ENCODE data around the gene IL12B. TPM values are rescaled to one million over a fixed set of nuclear protein-coding genes. Genes with fewer than 3 reads are reported as not detected.

The IL12B gene
- polyA plus RNA-seq, 1 donor (not counting 4 experiments of a cell fraction or from before 2014, with no cell fraction given), result not detected

GRCh38 chr5:159274676-159275075 lies 55.6 kb downstream of the IL12B start:
- Histone ChIP-seq H3K9me1 (ENCODE audit: control insufficient read depth, extremely low read depth, insufficient read depth, low read length) (no peaks in the 10 kb centered on the region), H3K36me3 (ENCODE audit: control insufficient read depth in 2 of 2, extremely low read depth in 1 of 2, insufficient read depth in 2 of 2, low read length in 2 of 2) (peaks cover 9 to 11% of the 10 kb centered on the region in 2 experiments), H3K4me3 (ENCODE audit: control insufficient read depth in 2 of 3, extremely low read depth in 1 of 3, insufficient read depth in 2 of 3, low read depth in 1 of 3, low read length in 3 of 3) (no peak overlapping the region), H2AFZ (ENCODE audit: control insufficient read depth, low read length) (no peak overlapping the region), H4K20me1 (ENCODE audit: control insufficient read depth, extremely low read depth, insufficient read depth, low read length) (no peaks in the 10 kb centered on the region), H3K79me2 (ENCODE audit: control insufficient read depth, insufficient read depth, low read length) (no peaks in the 10 kb centered on the region), H3K4me2 (ENCODE audit: control insufficient read depth, extremely low read depth, insufficient read depth, low read depth, low read length) (no peak overlapping the region), H3K27me3 (ENCODE audit: control insufficient read depth, extremely low read depth, insufficient read depth, low read length) (no peaks in the 10 kb centered on the region), H3K9me3 (ENCODE audit: control insufficient read depth, low read depth, low read length) (no peaks in the 10 kb centered on the region), H3K4me1 (ENCODE audit: control insufficient read depth, extremely low read depth, insufficient read depth, low read length) (no peaks in the 10 kb centered on the region), H3K9ac (ENCODE audit: control insufficient read depth, extremely low read depth, insufficient read depth, low read length) (no peak overlapping the region), H3K27ac (ENCODE audit: control insufficient read depth, insufficient read depth, low read length) (no peak overlapping the region)
- FAIRE-seq, result no peak
- no peak for DNase-seq (ENCODE audit: low read depth, low spot score)
- dilution Hi-C loops (cut with MboI; ENCODE audit: extremely low pct_ligation_motif_present, low sequenced_read_pairs), result no loop called here
- no peak for TF ChIP-seq CTCF (optimal IDR thresholded peaks at IDR 0.05 in 1 of 3, IDR thresholded peaks at IDR 0.05 in 1 of 3, conservative IDR thresholded peaks at IDR 0.05 in 1 of 3; ENCODE audit: extremely low read depth in 1 of 3, insufficient read depth in 2 of 3, low read length in 3 of 3)
- no peak for TF ChIP-seq EZH2 (IDR thresholded peaks at IDR 0.05; ENCODE audit: low read length)

GRCh38 chr5:159273923-159274322 lies 56.4 kb downstream of the IL12B start:
- no peaks in the 10 kb centered on the region for H3K4me1 ChIP-seq (ENCODE audit: control insufficient read depth, extremely low read depth, insufficient read depth, low read length)
- peaks cover 9 to 12% of the 10 kb centered on the region in 2 experiments for H3K36me3 ChIP-seq (ENCODE audit: control insufficient read depth in 2 of 2, extremely low read depth in 1 of 2, insufficient read depth in 2 of 2, low read length in 2 of 2)
- H3K27me3 ChIP-seq (ENCODE audit: control insufficient read depth, extremely low read depth, insufficient read depth, low read length), result no peaks in the 10 kb centered on the region
- FAIRE-seq, result no peak
- H3K9me3 ChIP-seq (ENCODE audit: control insufficient read depth, low read depth, low read length), result no peaks in the 10 kb centered on the region
- H4K20me1 ChIP-seq (ENCODE audit: control insufficient read depth, extremely low read depth, insufficient read depth, low read length), result no peaks in the 10 kb centered on the region
- dilution Hi-C loops (cut with MboI; ENCODE audit: extremely low pct_ligation_motif_present, low sequenced_read_pairs), result no loop called here
- H2AFZ ChIP-seq (ENCODE audit: control insufficient read depth, low read length), result no peak overlapping the region
- H3K9ac ChIP-seq (ENCODE audit: control insufficient read depth, extremely low read depth, insufficient read depth, low read length), result no peak overlapping the region
- H3K9me1 ChIP-seq (ENCODE audit: control insufficient read depth, extremely low read depth, insufficient read depth, low read length), result no peaks in the 10 kb centered on the region
- no peak for DNase-seq (ENCODE audit: low read depth, low spot score)
- H3K27ac ChIP-seq (ENCODE audit: control insufficient read depth, insufficient read depth, low read length), result no peak overlapping the region
- H3K4me2 ChIP-seq (ENCODE audit: control insufficient read depth, extremely low read depth, insufficient read depth, low read depth, low read length), result no peak overlapping the region
- TF ChIP-seq CTCF (optimal IDR thresholded peaks at IDR 0.05 in 1 of 3, IDR thresholded peaks at IDR 0.05 in 1 of 3, conservative IDR thresholded peaks at IDR 0.05 in 1 of 3; ENCODE audit: extremely low read depth in 1 of 3, insufficient read depth in 2 of 3, low read length in 3 of 3) (no peak), EZH2 (IDR thresholded peaks at IDR 0.05; ENCODE audit: low read length) (no peak)
- H3K79me2 ChIP-seq (ENCODE audit: control insufficient read depth, insufficient read depth, low read length), result no peaks in the 10 kb centered on the region
- H3K4me3 ChIP-seq (ENCODE audit: control insufficient read depth in 2 of 3, extremely low read depth in 1 of 3, insufficient read depth in 2 of 3, low read depth in 1 of 3, low read length in 3 of 3), result no peak overlapping the region
